ENCODE data around the gene IRF7.

DNA sequence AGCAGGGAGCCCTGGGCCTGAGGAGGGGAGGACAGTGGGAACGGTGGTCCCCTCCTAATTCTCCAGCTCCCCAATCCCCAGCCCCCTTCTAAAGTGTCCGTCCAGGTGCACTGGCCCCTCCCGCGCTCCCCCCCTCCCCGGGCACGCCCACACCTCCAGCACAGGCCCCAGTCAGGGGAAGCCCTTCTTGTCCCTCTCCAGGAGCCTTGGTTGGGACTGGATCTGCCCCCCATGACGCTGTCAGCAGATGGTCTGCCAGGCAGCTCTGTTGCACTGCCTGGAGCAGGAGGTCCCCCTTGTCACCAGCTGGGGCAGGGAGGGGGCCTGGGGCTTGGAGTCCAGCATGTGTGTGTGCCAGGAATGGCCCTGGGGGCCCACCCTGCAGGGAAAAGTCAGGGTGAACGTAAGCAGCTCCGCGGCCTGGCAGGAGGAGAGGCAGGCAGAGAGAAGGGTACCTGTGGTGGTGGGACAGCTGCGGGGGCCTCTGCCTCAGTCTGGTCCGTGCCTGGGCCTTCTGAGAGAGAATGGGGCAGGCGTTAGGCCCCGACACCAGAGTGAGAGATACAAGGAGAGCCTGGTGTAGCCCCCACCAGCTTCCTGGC is 1.6 kb downstream of the IRF7 start:
- TF ChIP-seq, protein P1, sequence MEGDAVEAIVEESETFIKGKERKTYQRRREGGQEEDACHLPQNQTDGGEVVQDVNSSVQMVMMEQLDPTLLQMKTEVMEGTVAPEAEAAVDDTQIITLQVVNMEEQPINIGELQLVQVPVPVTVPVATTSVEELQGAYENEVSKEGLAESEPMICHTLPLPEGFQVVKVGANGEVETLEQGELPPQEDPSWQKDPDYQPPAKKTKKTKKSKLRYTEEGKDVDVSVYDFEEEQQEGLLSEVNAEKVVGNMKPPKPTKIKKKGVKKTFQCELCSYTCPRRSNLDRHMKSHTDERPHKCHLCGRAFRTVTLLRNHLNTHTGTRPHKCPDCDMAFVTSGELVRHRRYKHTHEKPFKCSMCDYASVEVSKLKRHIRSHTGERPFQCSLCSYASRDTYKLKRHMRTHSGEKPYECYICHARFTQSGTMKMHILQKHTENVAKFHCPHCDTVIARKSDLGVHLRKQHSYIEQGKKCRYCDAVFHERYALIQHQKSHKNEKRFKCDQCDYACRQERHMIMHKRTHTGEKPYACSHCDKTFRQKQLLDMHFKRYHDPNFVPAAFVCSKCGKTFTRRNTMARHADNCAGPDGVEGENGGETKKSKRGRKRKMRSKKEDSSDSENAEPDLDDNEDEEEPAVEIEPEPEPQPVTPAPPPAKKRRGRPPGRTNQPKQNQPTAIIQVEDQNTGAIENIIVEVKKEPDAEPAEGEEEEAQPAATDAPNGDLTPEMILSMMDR (IDR thresholded peaks at IDR 0.05; ENCODE audit: borderline replicate concordance, extremely low read depth, low read length, poor library complexity, severe bottlenecking) = no peak
- TF ChIP-seq EZH2 (IDR thresholded peaks at IDR 0.05; ENCODE audit: borderline replicate concordance, low read depth, low read length, severe bottlenecking) = no peak
